Measurements from ENCODE around the gene KRTAP12-4. TPM values are rescaled to one million over a fixed set of nuclear protein-coding genes. Genes with fewer than 3 reads are reported as not detected.
"Not testable (repeated sequence)": the region's sequence is repeated elsewhere in the genome, so short reads cannot be mapped to it uniquely, and the experiment has no call there.

The KRTAP12-4 gene
- total RNA-seq, 2 donors from 2014 or later: not detected

GRCh38 chr21:44612029-44612486 lies 42.4 kb downstream of the KRTAP12-4 start, which contains the start of gene KRTAP10-8:
KRTAP10-8 (plus strand) TSS chr21:44612079; CDS start chr21:44612101, 22 bp downstream.
- Mint-ChIP-seq H3K27me3 (peaks cover 5 to 12% of the 10 kb centered on the region in 2 donors), H3K4me3 (no peak within 1 kb of the TSS), H3K27ac (no peak within 1 kb of the TSS), H3K4me1 (ENCODE audit: low read depth in 2 of 2) (peaks cover 0 to 10% of the 10 kb centered on the region in 2 donors), H3K36me3 (peaks cover 22% of the 10 kb centered on the region), H3K9me3 (peaks cover 17% of the 10 kb centered on the region)
- ATAC-seq (no peak), DNase-seq (ENCODE audit: low spot score) (no peak)

DNA sequence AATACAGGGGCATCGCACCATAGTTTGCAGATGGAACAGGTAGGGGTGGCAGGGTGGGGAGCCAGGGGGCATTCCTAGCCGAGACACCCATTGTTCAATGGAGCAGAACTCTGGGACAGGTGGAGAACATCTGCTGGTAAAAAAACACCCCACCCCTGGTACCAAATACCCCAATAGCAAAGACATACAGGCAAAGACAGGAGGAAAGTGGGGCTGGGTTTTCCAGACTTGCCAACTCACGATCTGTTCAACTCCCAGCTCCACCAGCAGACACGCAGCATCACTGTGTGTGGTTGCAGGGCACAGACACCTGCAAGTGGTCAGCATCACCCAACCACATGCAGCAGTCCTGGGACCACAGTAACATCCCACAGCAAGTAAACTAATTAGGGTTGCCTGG lies 42.9 kb downstream of the KRTAP12-4 start:
- peaks cover 22% of the 10 kb centered on the region for H3K36me3 Mint-ChIP-seq
- ATAC-seq: no peak
- H3K27ac Mint-ChIP-seq: no peak overlapping the region
- H3K9me3 Mint-ChIP-seq: peaks cover 17% of the 10 kb centered on the region
- peaks cover 5 to 13% of the 10 kb centered on the region in 2 donors for H3K27me3 Mint-ChIP-seq
- H3K4me3 Mint-ChIP-seq: no peak overlapping the region
- H3K4me1 Mint-ChIP-seq (ENCODE audit: low read depth in 2 of 2): peaks cover 0 to 8% of the 10 kb centered on the region in 2 donors
- DNase-seq (ENCODE audit: low spot score): no peak

GRCh38 chr21:44610157-44610843 lies 44.2 kb downstream of the KRTAP12-4 start:
- H3K4me1 Mint-ChIP-seq (ENCODE audit: low read depth in 2 of 2); H3K4me3 Mint-ChIP-seq; ATAC-seq; DNase-seq (ENCODE audit: low spot score); H3K27ac Mint-ChIP-seq: not testable (repeated sequence)
- peaks cover 22% of the 10 kb centered on the region for H3K36me3 Mint-ChIP-seq
- H3K9me3 Mint-ChIP-seq: peaks cover 17% of the 10 kb centered on the region
- peaks cover 11 to 17% of the 10 kb centered on the region in 2 donors for H3K27me3 Mint-ChIP-seq

- Mint-ChIP-seq H3K27me3 (peaks cover 18 to 21% of the 10 kb centered on the region in 2 donors), H3K9me3 (peaks cover 17% of the 10 kb centered on the region), H3K36me3 (peaks cover 22% of the 10 kb centered on the region), H3K27ac (no peak overlapping the region), H3K4me3 (no peak overlapping the region), H3K4me1 (ENCODE audit: low read depth in 2 of 2) (peaks cover 0 to 4% of the 10 kb centered on the region in 2 donors)
- DNase-seq (ENCODE audit: low spot score): no peak
- ATAC-seq: no peak
These were observed 45.3 kb downstream of the KRTAP12-4 start for GRCh38 chr21:44609193-44609592.

DNA sequence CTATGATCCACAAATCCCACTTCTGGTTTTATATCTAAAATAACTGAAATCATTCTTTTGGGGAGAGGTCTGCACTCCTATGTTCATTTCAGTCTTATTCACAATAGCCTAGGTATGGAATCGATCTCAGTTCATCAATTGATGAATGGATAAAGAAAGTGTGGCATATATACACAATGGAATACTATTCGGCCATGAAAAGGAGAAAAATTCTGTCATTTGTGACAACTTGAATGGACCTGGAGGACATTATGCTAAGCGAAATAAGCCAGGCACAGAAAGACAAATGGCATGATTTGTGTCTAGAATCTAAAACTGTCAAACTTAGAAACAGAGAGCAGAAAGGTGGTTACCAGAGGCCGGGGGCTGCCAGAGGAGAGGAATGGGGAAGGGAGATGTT lies 48.0 kb downstream of the KRTAP12-4 start:
- Mint-ChIP-seq H3K36me3 (peaks cover 21% of the 10 kb centered on the region), H3K27me3 (peaks cover 18 to 22% of the 10 kb centered on the region in 2 donors), H3K4me3 (no peak overlapping the region), H3K9me3 (peaks cover 17% of the 10 kb centered on the region), H3K27ac (no peak overlapping the region), H3K4me1 (ENCODE audit: low read depth in 2 of 2) (no peaks in the 10 kb centered on the region)
- ATAC-seq (no peak), DNase-seq (ENCODE audit: low spot score) (no peak)

Other genes with a start within 250 kb of the KRTAP12-4 start
- gene LRRC3, start 199.1 kb downstream of the KRTAP12-4 start, total RNA-seq: under 1 TPM; 0.45 to 0.88 TPM
- gene KRTAP10-1, start 114.5 kb downstream of the KRTAP12-4 start, total RNA-seq: not detected
- gene KRTAP10-2, start 103.2 kb downstream of the KRTAP12-4 start, total RNA-seq: not detected
- gene KRTAP10-3, start 95.9 kb downstream of the KRTAP12-4 start, total RNA-seq: not detected
- gene KRTAP10-4, start 80.9 kb downstream of the KRTAP12-4 start, total RNA-seq: not detected
- gene KRTAP10-5, start 74.1 kb downstream of the KRTAP12-4 start, total RNA-seq: not detected
- not detected for gene KRTAP10-6, start 62.2 kb downstream of the KRTAP12-4 start, total RNA-seq
- gene KRTAP10-7, start 54.1 kb downstream of the KRTAP12-4 start, total RNA-seq: not detected
- not detected for gene KRTAP10-8, start 42.6 kb downstream of the KRTAP12-4 start, total RNA-seq
- gene KRTAP10-9, start 27.6 kb downstream of the KRTAP12-4 start, total RNA-seq: not detected
- gene KRTAP10-10, start 17.3 kb downstream of the KRTAP12-4 start, total RNA-seq: not detected
- not detected for gene KRTAP10-11, start 8.2 kb downstream of the KRTAP12-4 start, total RNA-seq
- gene KRTAP12-3, start 3.3 kb upstream of the KRTAP12-4 start, total RNA-seq: not detected
- not detected for gene KRTAP12-2, start 12.3 kb upstream of the KRTAP12-4 start, total RNA-seq
- not detected for gene KRTAP12-1, start 27.5 kb upstream of the KRTAP12-4 start, total RNA-seq
- gene KRTAP10-12, start 42.5 kb upstream of the KRTAP12-4 start, total RNA-seq: not detected
- gene TSPEAR, start 56.9 kb upstream of the KRTAP12-4 start, total RNA-seq: not detected
- gene UBE2G2, start 147.2 kb upstream of the KRTAP12-4 start, total RNA-seq: 100 to 1,000 TPM in 1 of 2 donors, 10 to 100 TPM in 1; 89.7 to 164 TPM
- gene SUMO3, start 163.4 kb upstream of the KRTAP12-4 start, total RNA-seq: 10 to 100 TPM; 50.1 to 53.9 TPM
- 10 to 100 TPM; 69.4 to 81.7 TPM for gene PTTG1IP, start 219.0 kb upstream of the KRTAP12-4 start, total RNA-seq

All from natural killer cell treated with Interleukin-12 subunit alpha and Interleukin-12 subunit beta and Interleukin-15 and Interleukin-18, amount 100 ng/mL, for 72 hours (primary cell).